H1 (cell line): ENCODE data around the gene ACAP2. TPM values are rescaled to one million over a fixed set of nuclear protein-coding genes. Genes with fewer than 3 reads are reported as not detected.

Source experiments
- CTCF ChIA-PET: fragments of 300-600 bp; sonication (Branson Sonifier 250); formaldehyde crosslinking; loops from one replicate; lab custom pipeline; 2021; ENCODE audit not compliant: partially characterized antibody; lab: Charles Lee
- POLR2A ChIA-PET: fragments of 300-600 bp; sonication (Branson Sonifier 250); formaldehyde crosslinking; loops from one replicate; lab custom pipeline; 2021; ENCODE audit warnings: inconsistent platforms; ENCODE audit not compliant: partially characterized antibody; lab: Charles Lee
- DNase-seq, 2 experiments: peaks; one replicate each; pipeline versions ENCODE4 v3.0.0 to v3.0.0-alpha.2; 2010 to 2022; ENCODE audit warnings: low spot score in 2 of 2, low read depth in 1 of 2, mixed read lengths in 1 of 2
- FAIRE-seq: peaks from 2 replicates; lab custom pipeline; 2011; peaks lifted over from hg19 to GRCh38; lab: Jason Lieb, UNC
- H2AFZ ChIP-seq: 2 replicates; pipeline ENCODE4 v1.8.1; 2012; ENCODE audit warnings: low read length, inconsistent platforms
- H2AK5ac ChIP-seq: 2 replicates; pipeline ENCODE4 v1.6.1; 2013; ENCODE audit warnings: low read depth, low read length
- H2BK120ac ChIP-seq: replicated peaks from 2 replicates; pipeline ENCODE3; 2013; ENCODE audit warnings: low read depth, low read length, inconsistent platforms
- H2BK12ac ChIP-seq: 2 replicates; pipeline ENCODE4 v1.6.1; 2013; ENCODE audit warnings: low read depth, low read length
- H2BK15ac ChIP-seq: 2 replicates; pipeline ENCODE4 v1.6.1; 2013; ENCODE audit warnings: low read length
- H2BK20ac ChIP-seq: 2 replicates; pipeline ENCODE4 v1.6.1; 2013; ENCODE audit warnings: low read length
- H2BK5ac ChIP-seq: 2 replicates; pipeline ENCODE4 v1.6.1; 2013; ENCODE audit warnings: low read depth, low read length
- H3K14ac ChIP-seq: 2 replicates; pipeline ENCODE4 v1.6.1; 2013; ENCODE audit warnings: inconsistent platforms; ENCODE audit not compliant: insufficient read length
- H3K18ac ChIP-seq: 2 replicates; pipeline ENCODE4 v1.6.1; 2013; ENCODE audit warnings: low read length; ENCODE audit errors: extremely low read depth
- H3K23ac ChIP-seq: 2 replicates; pipeline ENCODE4 v1.6.1; 2013; ENCODE audit warnings: inconsistent platforms; ENCODE audit not compliant: insufficient read length
- H3K23me2 ChIP-seq: 2 replicates; pipeline ENCODE4 v1.6.1; 2013; ENCODE audit warnings: low read depth, low read length
- H3K27ac ChIP-seq: 2 replicates; pipeline ENCODE4 v1.6.1; 2011; ENCODE audit warnings: low read depth, low read length, inconsistent platforms
- H3K27me3 ChIP-seq, 4 experiments: replicated peaks in 1 of 4; 1 replicate in 1 of 4; 2 replicates in 3 of 4; pipeline versions ENCODE4 v1.6.1 to v1.8.1; 2011 to 2013; ENCODE audit warnings: low read length in 3 of 4, mild to moderate bottlenecking in 3 of 4, inconsistent platforms in 2 of 4, mixed read lengths in 2 of 4, moderate library complexity in 1 of 4; ENCODE audit not compliant: control insufficient read depth in 3 of 4, insufficient read depth in 3 of 4; ENCODE audit errors: extremely low read depth in 1 of 4
- H3K36me3 ChIP-seq, 4 experiments: 2 replicates each; pipeline versions ENCODE4 v1.6.1 to v1.8.1; 2011 to 2013; ENCODE audit warnings: mild to moderate bottlenecking in 4 of 4, low read length in 3 of 4, moderate library complexity in 2 of 4, control low read depth in 1 of 4, inconsistent platforms in 1 of 4; ENCODE audit not compliant: insufficient read depth in 4 of 4, control insufficient read depth in 2 of 4
- H3K4ac ChIP-seq: replicated peaks from 2 replicates; pipeline ENCODE3; 2013; ENCODE audit warnings: low read length, low read depth, mixed read lengths, inconsistent platforms; ENCODE audit not compliant: insufficient read length
- H3K4me1 ChIP-seq, 4 experiments: replicated peaks in 1 of 4; 1 replicate in 1 of 4; 2 replicates in 3 of 4; pipeline versions ENCODE4 v1.6.1 to v1.8.1; 2011 to 2013; ENCODE audit warnings: low read length in 3 of 4, inconsistent platforms in 2 of 4, mixed read lengths in 1 of 4; ENCODE audit not compliant: insufficient read depth in 4 of 4, control insufficient read depth in 3 of 4
- H3K4me2 ChIP-seq, 2 experiments: 2 replicates each; pipeline versions ENCODE4 v1.6.1 to v1.8.1; 2011 to 2013; ENCODE audit warnings: low read depth in 2 of 2, low read length in 2 of 2, control low read depth in 1 of 2, inconsistent platforms in 1 of 2, mild to moderate bottlenecking in 1 of 2; ENCODE audit not compliant: insufficient read depth in 1 of 2
- H3K4me3 ChIP-seq, 4 experiments: fragments of 200-600, 300-600 bp in 1 of 4; sonication (generic), shearing (Covaris generic), sonication (Bioruptor Twin) in 1 of 4; 2 replicates each; pipeline versions ENCODE4 v1.5.1 to v1.8.1; 2011 to 2016; ENCODE audit warnings: low read length in 4 of 4, low read depth in 3 of 4, control low read depth in 2 of 4, inconsistent platforms in 2 of 4, mild to moderate bottlenecking in 2 of 4, mixed read lengths in 1 of 4, moderate library complexity in 1 of 4; ENCODE audit not compliant: insufficient read depth in 2 of 4; ENCODE audit errors: extremely low read depth in 1 of 4
- H3K56ac ChIP-seq: replicated peaks from 2 replicates; pipeline ENCODE3; 2013; ENCODE audit warnings: low read depth, mild to moderate bottlenecking, mixed read lengths, low read length, inconsistent platforms; ENCODE audit not compliant: insufficient read length
- H3K79me1 ChIP-seq: 2 replicates; pipeline ENCODE4 v1.6.1; 2013; ENCODE audit warnings: low read depth, low read length, control low read depth
- H3K79me2 ChIP-seq, 2 experiments: 2 replicates each; pipeline versions ENCODE4 v1.6.1 to v1.8.1; 2012 to 2013; ENCODE audit warnings: low read length in 2 of 2, mild to moderate bottlenecking in 2 of 2, inconsistent platforms in 1 of 2; ENCODE audit not compliant: insufficient read depth in 2 of 2, control insufficient read depth in 1 of 2
- H3K9ac ChIP-seq, 4 experiments: replicated peaks in 1 of 4; 1 replicate in 1 of 4; 2 replicates in 3 of 4; pipeline versions ENCODE4 v1.6.1 to v1.8.1; 2011 to 2013; ENCODE audit warnings: low read depth in 3 of 4, low read length in 3 of 4, control low read depth in 2 of 4, mild to moderate bottlenecking in 2 of 4, moderate library complexity in 2 of 4, inconsistent platforms in 1 of 4; ENCODE audit errors: extremely low read depth in 1 of 4
- H3K9me3 ChIP-seq, 2 experiments: 2 replicates each; pipeline versions ENCODE4 v1.6.1 to v1.8.1; 2012 to 2013; ENCODE audit warnings: mild to moderate bottlenecking in 2 of 2, moderate library complexity in 2 of 2, control low read depth in 1 of 2, inconsistent platforms in 1 of 2, low read depth in 1 of 2, low read length in 1 of 2, mixed read lengths in 1 of 2; ENCODE audit not compliant: insufficient read depth in 2 of 2
- H4K20me1 ChIP-seq, 2 experiments: replicated peaks in 1 of 2; 2 replicates each; pipeline versions ENCODE3 to v1.8.1; 2011 to 2013; ENCODE audit warnings: inconsistent platforms in 2 of 2, low read length in 2 of 2, mild to moderate bottlenecking in 1 of 2; ENCODE audit not compliant: insufficient read depth in 2 of 2, control insufficient read depth in 1 of 2
- H4K5ac ChIP-seq: 2 replicates; pipeline ENCODE4 v1.6.1; 2013; ENCODE audit warnings: low read length, low read depth, mixed read lengths, inconsistent platforms; ENCODE audit not compliant: insufficient read length
- H4K8ac ChIP-seq: 2 replicates; pipeline ENCODE4 v1.8.0; 2013; ENCODE audit warnings: mild to moderate bottlenecking, moderate library complexity, low read length, inconsistent platforms; ENCODE audit not compliant: insufficient read depth; ENCODE audit errors: extremely low read depth
- H4K91ac ChIP-seq: replicated peaks from 2 replicates; pipeline ENCODE3; 2013; ENCODE audit warnings: low read length, mixed read lengths, inconsistent platforms; ENCODE audit not compliant: insufficient read length
- ASH2L ChIP-seq: fragments of 200-600, 300-600 bp; sonication (generic); IDR thresholded peaks from one replicate; pipeline ENCODE4 v1.7.1; 2017; ENCODE audit warnings: low read length
- CHD2 ChIP-seq: IDR thresholded peaks from 2 replicates; pipeline ENCODE4 v1.6.1; 2012; ENCODE audit warnings: low read length, improper control_type of control experiment
- POLR2AphosphoS5 ChIP-seq: IDR thresholded peaks from 2 replicates; pipeline ENCODE4 v1.6.1; 2011; ENCODE audit warnings: low read depth, low read length
- RFX5 ChIP-seq: IDR thresholded peaks from 2 replicates; pipeline ENCODE4 v1.6.1; 2011; ENCODE audit warnings: low read depth, low read length, improper control_type of control experiment, borderline replicate concordance
- SIN3A ChIP-seq, 2 experiments: IDR thresholded peaks in 1 of 2; conservative IDR thresholded peaks in 1 of 2; 2 replicates each; pipeline ENCODE4 v1.6.1; 2011 to 2012; ENCODE audit warnings: low read length in 2 of 2, improper control_type of control experiment in 1 of 2, low read depth in 1 of 2, mild to moderate bottlenecking in 1 of 2
- SIX5 ChIP-seq: IDR thresholded peaks from 2 replicates; pipeline ENCODE4 v1.6.1; 2011; ENCODE audit warnings: mild to moderate bottlenecking, low read depth, low read length
- SP1 ChIP-seq: IDR thresholded peaks from 2 replicates; pipeline ENCODE4 v1.6.1; 2011; ENCODE audit warnings: low read depth, low read length
- SRF ChIP-seq: IDR thresholded peaks from 2 replicates; pipeline ENCODE4 v1.6.1; 2011; ENCODE audit warnings: mild to moderate bottlenecking, low read depth, low read length, moderate library complexity
- ZNF274 ChIP-seq: IDR thresholded peaks from 2 replicates; pipeline ENCODE4 v1.7.0; 2012; ENCODE audit warnings: low read length, borderline replicate concordance; ENCODE audit errors: extremely low read depth
- WGBS, 2 experiments: shearing (Covaris generic) in 1 of 2; methylation state at CpG; one replicate each; pipeline versions ENCODE4 v1.1.6 to v1.1.7; 2013 to 2015; ENCODE audit warnings: low lambda C conversion rate in 2 of 2, mixed read lengths in 2 of 2, inconsistent platforms in 1 of 2, low coverage in 1 of 2, missing lambda C conversion rate in 1 of 2; ENCODE audit not compliant: insufficient replicate concordance in 2 of 2, insufficient coverage in 1 of 2, insufficient read length in 1 of 2; ENCODE audit errors: extremely low coverage in 1 of 2, missing lambda C conversion rate in 1 of 2; 5-methylcytosine and 5-hydroxymethylcytosine counted together
- polyA plus RNA-seq, 7 experiments: library from polyadenylated mRNA; depleted of rRNA in 3 of 7; stranded (reverse) in 5 of 7; unstranded in 2 of 7; fragments of >200 nt in 5 of 7; fragments of 200-250 nt in 2 of 7; gene quantifications; 1 replicate in 5 of 7; 2 replicates in 1 of 7; 4 replicates in 1 of 7; pipeline versions ENCODE4 v1.2.1 to v1.2.3, GENCODE V29; 2011 to 2013; ENCODE audit warnings: missing spikeins in 2 of 7, mixed read lengths in 2 of 7
- total RNA-seq: library from RNA; stranded (reverse); fragmentation: NEBNext Ultra II Directional; extraction: Animal tissue kit (Norgen Biotek cat#: 25700); gene quantifications from 2 replicates; pipeline ENCODE4 v1.2.1, GENCODE V29; 2021

Gene ACAP2
- total and polyA plus RNA-seq, 2 of the 8 experiments (the other 6 are each of a cell fraction or from before 2014, with no cell fraction given), result 7.7 to 37.3 TPM

DNA sequence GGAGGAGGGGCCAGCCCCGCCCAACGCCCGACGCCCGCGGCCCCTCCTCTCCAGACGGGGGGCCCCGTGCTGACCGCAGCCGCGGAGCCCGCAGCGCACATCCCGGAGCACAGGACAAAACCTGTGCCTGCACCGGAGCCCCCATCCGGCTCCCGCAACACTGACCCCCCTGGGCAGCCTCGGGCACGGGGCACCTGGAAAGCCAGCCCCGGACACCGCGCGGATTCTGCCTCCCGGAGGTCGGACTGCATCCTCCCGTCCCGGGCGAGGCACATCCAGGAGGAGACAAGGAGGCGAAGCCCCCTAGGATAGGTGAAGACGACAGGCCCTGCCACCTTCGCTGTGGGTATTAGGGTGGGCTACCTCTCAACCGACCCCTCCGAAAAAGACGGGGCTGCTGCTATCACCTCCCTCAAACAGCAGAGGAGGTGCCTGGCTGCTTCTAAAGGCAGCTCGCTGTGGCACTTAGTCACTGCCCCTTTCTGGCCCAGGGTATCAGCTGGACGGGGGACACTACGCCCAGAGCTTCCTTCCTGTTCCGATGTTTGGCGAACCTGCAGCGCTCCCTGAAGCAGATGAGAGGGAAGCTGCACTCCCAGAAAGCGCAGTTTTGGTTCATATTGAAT lies 182.4 kb downstream of the ACAP2 start:
- FAIRE-seq, result no peak
- H2BK5ac ChIP-seq, result no peak overlapping the region
- H3K4me2 ChIP-seq, result peak overlapping the region; percentile 83 to 94
- 4% methylated on average over 27 of the region's 41 CpGs; no CpG with 5 or more reads in 1 of the 2 experiments for WGBS, 2 experiments
- no peak overlapping the region for H2AFZ ChIP-seq
- peaks cover 27% of the 10 kb centered on the region for H3K79me1 ChIP-seq
- H3K27ac ChIP-seq, result no peak overlapping the region
- no peak overlapping the region for H2BK120ac ChIP-seq
- H3K4ac ChIP-seq, result no peak overlapping the region
- H3K23me2 ChIP-seq, result peaks cover 7% of the 10 kb centered on the region; the same call in 1 of the 2 replicates
- H2BK20ac ChIP-seq, result no peak overlapping the region
- H2AK5ac ChIP-seq, result no peak overlapping the region
- peak overlapping the region; percentile 35 to 69 (median 59) for H3K4me3 ChIP-seq
- peaks cover 7 to 28% (median 16%) of the 10 kb centered on the region in 4 experiments for H3K4me1 ChIP-seq
- H2BK12ac ChIP-seq, result no peak overlapping the region
- H3K27me3 ChIP-seq, result no peaks in the 10 kb centered on the region
- H3K9ac ChIP-seq, result peak overlapping the region in 1 of 4 experiments; percentile 9; a peak in 2 of 7 replicates
- H3K79me2 ChIP-seq, result peaks cover 0 to 79% of the 10 kb centered on the region in 2 experiments; a peak in 3 of 4 replicates
- no peak overlapping the region for H3K56ac ChIP-seq
- no peak overlapping the region for H3K23ac ChIP-seq
- DNase-seq, result peak in 1 of 2 experiments; percentile 90
- H4K20me1 ChIP-seq, result peaks cover 24 to 37% of the 10 kb centered on the region in 2 experiments
- ChIA-PET POLR2A (interaction anchor here (0.8 to 3.0 kb wide), 8 partner anchors 10 to 574 kb away, joined by 3 to 30 read pairs (median 4); partner anchors contain the start of genes FAM43A and XXYLT1), CTCF (interaction anchor here (0.6 to 3.0 kb wide), 27 partner anchors 10 to 588 kb away, joined by 3 to 23 read pairs (median 3); partner anchors contain the start of genes FAM43A, LSG1 and XXYLT1)
- H3K18ac ChIP-seq, result peak overlapping the region; percentile 78
- no peak overlapping the region for H4K8ac ChIP-seq
- H4K5ac ChIP-seq, result no peak overlapping the region
- H3K36me3 ChIP-seq, result peaks cover 0 to 1% (median 0%) of the 10 kb centered on the region in 4 experiments; a peak in 2 of 8 replicates
- H3K9me3 ChIP-seq, result no peaks in the 10 kb centered on the region
- no peak overlapping the region for H2BK15ac ChIP-seq
- no peak overlapping the region for H3K14ac ChIP-seq
- H4K91ac ChIP-seq, result no peak overlapping the region
- TF ChIP-seq SIN3A (conservative IDR thresholded peaks at IDR 0.05 in 1 of 2, IDR thresholded peaks at IDR 0.05 in 1 of 2; ENCODE audit: low read depth in 1 of 2, low read length in 2 of 2) (peak; percentile 40 to 77; a peak in 1 of 4 replicates), CHD2 (no peak), SP1 (0 out of 2 replicates have a peak, but pooled peaks have one; percentile 20), SRF (no peak), ASH2L (peak; percentile 39), ZNF274 (no peak), SIX5 (no peak), POLR2AphosphoS5 (no peak), RFX5 (no peak)
